Measurements from ENCODE around the gene KAT6B.
"Not testable (repeated sequence)": the region's sequence is repeated elsewhere in the genome, so short reads cannot be mapped to it uniquely, and the experiment has no call there.

The KAT6B gene

DNA sequence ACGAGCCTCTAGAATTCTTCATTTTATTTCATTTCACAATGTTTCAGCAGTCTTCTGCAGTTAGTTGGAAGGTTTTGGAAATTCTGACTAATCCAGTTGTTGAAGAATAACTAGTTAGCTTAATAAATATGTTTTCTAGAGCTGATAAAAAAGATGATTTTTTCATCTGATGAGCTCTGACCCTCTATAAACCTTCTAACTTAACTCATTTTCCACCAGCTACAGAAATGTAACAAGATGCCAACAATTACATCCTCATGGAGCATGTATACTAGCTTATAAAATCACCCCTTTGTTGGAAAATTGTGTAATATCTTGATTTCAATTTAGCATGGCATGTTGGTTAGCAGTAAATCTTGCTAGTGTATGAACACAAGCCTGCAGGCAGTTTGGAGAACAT lies 33.1 kb downstream of the KAT6B start:
- no peak for DNase-seq (ENCODE audit: low spot score)

DNA sequence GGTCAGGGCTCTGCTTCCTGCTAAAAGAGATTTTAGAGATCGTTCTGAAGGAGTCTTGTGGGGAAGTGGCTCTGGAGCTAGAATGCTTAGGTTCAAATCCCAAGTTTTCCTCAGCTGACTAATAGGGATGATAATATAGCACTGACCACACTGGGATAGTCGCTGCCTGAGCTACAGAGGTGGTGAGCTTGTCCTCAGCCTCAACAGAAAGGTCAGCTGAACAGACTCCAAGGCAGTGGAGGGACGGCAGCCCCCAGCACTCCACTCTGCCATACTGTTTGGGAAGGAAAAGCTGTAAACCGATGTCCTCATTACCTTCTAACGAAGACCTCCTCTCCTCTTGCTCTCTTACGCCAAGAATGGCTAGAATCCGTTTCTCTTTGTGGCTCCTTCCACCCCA lies 36.2 kb downstream of the KAT6B start:
- DNase-seq (ENCODE audit: low spot score) = no peak

- DNase-seq (ENCODE audit: low spot score) = no peak
Observed at GRCh38 chr10:74863551-74863950, 37.2 kb downstream of the KAT6B start.

DNA sequence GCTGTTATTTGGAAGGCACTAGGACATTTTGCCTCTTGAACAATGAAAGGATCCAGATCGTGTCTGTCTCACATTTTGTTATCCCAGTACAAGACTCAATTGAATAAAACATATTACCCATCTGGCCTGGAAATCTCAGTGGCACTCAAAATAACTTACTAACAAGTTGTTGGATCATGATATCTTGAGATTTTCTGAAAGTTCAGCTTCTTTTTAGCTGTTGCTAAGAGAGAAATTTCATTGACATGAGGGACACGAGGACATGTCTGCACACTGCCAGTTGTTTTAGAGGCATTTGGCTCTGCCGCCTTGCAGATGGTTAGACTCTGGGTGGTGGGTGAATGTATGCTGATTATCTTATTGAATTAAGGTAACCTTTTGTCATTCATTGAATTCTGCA lies 41.0 kb downstream of the KAT6B start:
- DNase-seq (ENCODE audit: low spot score) = no peak

- no peak for DNase-seq (ENCODE audit: low spot score)
Observed at GRCh38 chr10:74868392-74868977, 42.1 kb downstream of the KAT6B start.

GRCh38 chr10:74869635-74870034 lies 43.2 kb downstream of the KAT6B start:
- DNase-seq (ENCODE audit: low spot score) = no peak

GRCh38 chr10:74870191-74870590 lies 43.8 kb downstream of the KAT6B start:
- DNase-seq (ENCODE audit: low spot score) = no peak

DNA sequence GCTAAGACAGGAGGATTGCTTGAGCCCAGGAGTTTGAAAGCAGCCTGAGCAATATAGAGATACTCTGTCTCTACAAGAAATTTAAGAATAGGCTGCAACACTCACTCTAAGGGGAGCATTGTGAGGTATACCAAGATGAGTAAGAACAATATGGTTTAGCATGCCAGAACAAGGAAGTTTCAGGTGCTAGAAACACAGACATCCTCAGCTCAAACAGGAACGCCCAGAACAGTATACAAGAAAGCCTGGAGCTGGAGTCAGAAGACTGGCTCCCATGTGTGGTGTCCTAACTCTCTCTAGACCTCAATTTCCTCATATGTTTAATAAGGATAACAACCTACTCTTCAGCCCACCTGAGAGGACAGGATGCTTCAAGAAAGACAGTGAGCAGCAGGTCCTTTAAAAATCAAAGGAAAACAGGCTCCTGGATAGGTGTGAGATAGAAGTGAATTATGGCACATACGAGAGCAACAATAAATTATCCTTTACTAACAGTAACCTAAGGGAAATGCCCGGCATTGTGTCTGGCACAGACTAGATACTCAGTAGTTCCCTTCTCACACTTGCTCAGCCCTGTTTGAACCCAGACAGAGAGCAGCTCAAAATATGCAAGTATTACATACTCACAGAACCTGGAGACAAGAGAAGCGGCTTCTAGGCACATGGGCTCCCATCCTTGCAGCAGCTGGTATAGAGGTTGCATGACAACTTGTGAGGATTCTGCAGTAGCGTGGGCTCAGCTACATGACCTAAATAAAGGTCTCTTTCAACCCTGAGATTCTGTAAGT lies 45.4 kb downstream of the KAT6B start:
- peak; percentile 35 for DNase-seq (ENCODE audit: low spot score)

DNA sequence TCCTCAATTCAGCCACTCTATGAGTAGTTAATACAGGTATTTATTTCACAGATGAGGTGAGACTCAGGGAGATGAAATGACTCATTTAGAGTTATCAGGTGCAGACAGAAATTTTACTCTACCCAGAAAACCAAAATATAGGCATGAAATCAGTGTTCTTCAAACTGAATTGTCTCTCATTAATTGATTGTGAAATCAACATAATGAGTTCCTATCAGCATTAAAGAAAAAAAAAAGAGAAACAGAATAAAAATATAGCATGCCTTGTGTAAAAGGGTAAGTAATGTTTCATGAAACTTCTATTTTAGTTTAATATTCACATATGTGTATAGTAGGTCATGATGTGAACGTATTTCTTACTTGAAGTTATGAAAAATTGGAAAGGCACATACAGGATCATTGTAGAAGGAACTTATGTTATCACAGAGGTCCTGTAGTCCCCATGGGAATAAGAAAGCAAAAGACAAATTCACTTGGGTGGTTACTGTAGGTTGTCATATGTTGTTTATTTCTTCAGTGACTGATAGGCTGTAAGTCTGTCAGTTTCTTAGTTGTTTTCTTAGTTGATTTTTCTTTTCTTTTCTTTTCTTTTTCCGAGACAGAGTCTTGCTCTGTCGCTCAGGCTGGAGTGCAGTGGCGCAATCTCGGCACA lies 47.5 kb downstream of the KAT6B start:
- DNase-seq (ENCODE audit: low spot score) = no peak

DNA sequence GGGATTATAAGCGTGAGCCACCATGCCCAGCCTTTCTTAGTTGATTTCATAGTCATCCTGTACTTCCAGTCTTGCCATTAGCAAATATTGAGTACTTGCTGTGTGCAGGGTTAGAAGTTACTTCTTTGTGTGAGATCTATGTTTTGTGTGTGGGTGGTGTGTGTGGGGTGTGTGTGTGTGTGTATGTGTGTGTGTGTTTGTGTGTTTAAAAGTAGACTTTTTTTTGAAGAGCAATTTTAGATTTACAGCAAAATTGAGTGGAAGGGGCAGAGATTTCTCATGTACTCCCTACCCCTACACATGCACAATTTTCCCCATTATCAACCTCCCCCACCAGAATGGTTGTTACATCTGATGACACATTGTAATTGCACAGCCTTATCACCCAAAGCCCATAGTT lies 48.2 kb downstream of the KAT6B start:
- no peak for DNase-seq (ENCODE audit: low spot score)

DNA sequence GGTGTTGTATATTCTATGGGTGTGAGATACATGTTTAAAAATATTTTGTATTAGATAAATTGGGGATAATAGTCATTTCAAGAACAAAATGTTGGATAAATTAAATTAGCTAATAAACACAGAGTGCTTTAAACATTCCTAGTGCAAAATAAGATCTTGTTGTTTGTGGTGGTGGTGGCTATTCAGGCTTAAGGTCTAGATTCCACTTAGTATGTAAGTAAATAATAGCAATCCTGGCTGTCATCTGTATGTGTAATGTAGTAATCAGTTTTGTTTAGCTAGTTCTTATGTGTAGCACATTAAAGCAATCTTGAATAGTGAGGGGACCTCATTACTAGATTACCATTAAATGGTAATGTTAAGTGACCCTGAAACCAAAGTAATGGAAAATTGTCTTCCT lies 48.7 kb downstream of the KAT6B start:
- no peak for DNase-seq (ENCODE audit: low spot score)

DNA sequence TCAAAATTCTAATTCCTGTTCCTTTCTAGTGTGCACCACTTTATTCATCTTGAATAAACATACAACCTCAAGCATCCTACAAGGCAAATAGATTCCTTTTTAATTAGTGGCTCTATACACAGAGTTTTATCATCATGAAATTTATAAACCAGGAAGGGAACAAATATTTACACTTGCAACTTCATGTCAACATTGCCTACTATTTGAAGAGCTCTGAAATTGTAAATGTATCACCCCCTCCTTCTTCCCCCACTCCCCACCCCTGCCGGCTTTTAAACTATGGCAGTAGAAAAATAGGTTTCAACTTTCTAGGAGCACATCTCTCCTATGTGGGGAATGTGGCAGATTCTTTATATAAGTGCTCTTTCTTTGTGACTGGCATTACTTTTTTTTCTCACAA lies 49.6 kb downstream of the KAT6B start:
- no peak for DNase-seq (ENCODE audit: low spot score)

DNA sequence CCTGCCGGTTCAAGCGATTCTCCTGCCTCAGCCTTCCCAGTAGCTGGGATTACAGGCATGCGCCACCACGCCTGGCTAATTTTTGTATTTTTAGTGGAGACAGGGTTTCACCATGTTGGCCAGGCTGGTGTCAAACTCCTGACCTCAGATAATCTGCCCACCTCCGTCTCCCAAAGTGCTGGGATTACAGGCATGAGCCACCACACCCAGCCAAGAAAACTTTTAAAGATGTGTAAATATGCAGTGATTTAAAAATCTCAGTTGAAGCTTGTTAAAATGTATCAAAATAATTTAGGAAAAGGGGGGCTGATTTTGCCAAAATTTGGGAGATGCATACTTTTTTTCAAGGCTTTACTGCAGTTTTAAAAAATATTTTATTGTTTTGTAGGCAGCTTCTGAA lies 50.7 kb downstream of the KAT6B start:
- DNase-seq (ENCODE audit: low spot score) = not testable (repeated sequence)

- no peak for DNase-seq (ENCODE audit: low spot score)
Observed at GRCh38 chr10:74877898-74878297, 51.5 kb downstream of the KAT6B start.

- DNase-seq (ENCODE audit: low spot score) = no peak
Observed at GRCh38 chr10:74880041-74880440, 53.6 kb downstream of the KAT6B start.

DNA sequence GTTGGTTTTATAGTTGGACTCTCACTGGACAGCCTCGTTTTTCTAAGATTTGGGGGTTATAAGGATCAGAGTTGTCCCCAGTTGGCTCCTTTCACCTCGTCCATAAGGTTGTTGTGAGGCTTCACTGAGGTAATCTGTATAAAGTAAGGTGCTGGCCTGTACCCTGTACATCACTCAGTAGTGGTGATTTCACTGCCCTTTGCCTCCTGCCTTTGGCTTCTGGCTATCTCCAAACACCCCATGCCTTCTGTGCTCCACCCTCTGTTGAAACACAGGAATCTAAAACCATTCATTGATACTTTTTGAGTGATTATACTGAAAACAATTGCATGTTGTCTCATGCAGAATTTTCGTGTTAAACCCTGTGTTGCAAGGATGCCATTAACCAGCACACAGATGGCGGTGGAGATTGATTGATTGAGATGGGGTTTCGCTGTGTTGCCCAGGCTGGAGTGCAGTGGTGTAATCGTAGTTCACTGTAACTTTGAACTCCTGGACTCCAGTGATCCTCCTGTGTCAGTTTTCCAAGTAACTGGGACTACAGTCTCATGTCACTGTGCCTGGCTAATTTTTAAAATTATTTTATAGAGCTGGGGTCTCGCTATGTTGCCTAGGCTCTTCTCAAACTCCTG lies 55.0 kb downstream of the KAT6B start:
- DNase-seq (ENCODE audit: low spot score) = no peak

DNA sequence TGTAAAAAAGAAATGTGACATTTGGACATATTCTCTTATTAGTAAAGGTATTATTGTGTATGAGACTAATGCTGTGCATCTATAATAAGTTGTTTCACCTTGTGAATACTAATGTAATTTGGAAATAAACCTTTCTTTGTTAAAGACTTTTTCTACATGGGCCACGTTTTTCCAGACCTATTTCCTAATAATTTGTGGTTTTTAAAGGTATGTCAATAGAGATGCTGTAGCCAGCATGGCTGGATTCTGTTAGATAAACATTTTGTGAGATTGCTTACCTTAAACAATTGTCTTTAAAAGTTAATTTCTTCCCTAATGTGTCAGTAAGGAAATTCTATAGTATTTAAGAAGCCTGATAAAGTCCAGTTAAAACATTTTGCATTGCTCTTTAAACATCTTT lies 56.0 kb downstream of the KAT6B start:
- no peak for DNase-seq (ENCODE audit: low spot score)

- DNase-seq (ENCODE audit: low spot score) = no peak
Observed at GRCh38 chr10:74882831-74883230, 56.4 kb downstream of the KAT6B start.

DNA sequence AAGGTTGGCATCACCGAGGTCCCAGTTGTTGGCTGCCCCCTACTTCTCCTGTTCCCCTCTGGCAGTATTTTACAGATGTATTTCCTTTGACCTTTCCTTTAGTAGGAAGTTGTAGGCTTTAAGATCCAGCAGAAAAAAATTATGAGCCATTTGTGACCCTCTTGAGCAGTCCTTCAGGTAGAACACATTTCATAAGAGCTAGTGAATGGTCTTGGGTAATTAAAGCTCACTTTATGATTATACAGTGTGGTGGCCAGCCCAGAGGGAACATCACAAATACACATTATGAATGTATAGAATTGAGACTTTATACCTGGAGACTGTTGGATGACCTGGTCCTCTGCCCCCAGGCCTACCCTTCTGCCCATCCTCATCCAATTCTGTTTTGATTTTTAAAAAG lies 57.0 kb downstream of the KAT6B start:
- DNase-seq (ENCODE audit: low spot score) = no peak

GRCh38 chr10:74887614-74888284 lies 61.3 kb downstream of the KAT6B start:
- DNase-seq (ENCODE audit: low spot score) = no peak

- DNase-seq (ENCODE audit: low spot score) = peak; percentile 43
Observed at GRCh38 chr10:74888962-74889661, 62.7 kb downstream of the KAT6B start.

DNA sequence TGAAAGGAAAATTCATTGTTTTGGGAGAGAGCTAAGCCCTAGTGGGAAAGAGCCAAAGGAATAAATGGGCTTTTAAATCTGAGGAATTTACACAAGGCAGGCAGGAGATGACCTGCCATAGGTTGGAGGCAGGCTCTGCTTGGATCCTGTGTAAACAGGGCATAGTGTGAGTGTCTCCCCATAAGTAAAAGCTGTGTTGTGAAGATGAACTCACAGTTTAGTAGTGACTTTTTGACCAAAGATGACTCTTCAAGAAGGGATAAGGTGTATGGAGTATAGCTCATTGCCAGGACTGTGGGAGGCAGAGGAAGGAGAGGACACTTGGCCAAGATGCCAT lies 63.2 kb downstream of the KAT6B start:
- no peak for DNase-seq (ENCODE audit: low spot score)

Measured in kidney tubule cell (primary cell).